GM18519 (cell line): ENCODE data around the gene ESYT3.

Experiments used
- ATAC-seq: cut with Tn5 transposase; IDR thresholded peaks from one replicate; pipeline ENCODE4 v1.9.1; 2021; ENCODE audit warnings: mild to moderate bottlenecking, moderate library complexity; ENCODE audit not compliant: unreplicated experiment, low FRiP score

ESYT3 gene

GRCh38 chr3:138459619-138460535 is 25.5 kb downstream of the ESYT3 start:
- no peak for ATAC-seq

GRCh38 chr3:138460536-138461205 is 26.3 kb downstream of the ESYT3 start:
- ATAC-seq, result no peak

- no peak for ATAC-seq
Observed at GRCh38 chr3:138461246-138461645, 26.8 kb downstream of the ESYT3 start.

- no peak for ATAC-seq
Observed at GRCh38 chr3:138461896-138462295, 27.5 kb downstream of the ESYT3 start.

- no peak for ATAC-seq
Observed at GRCh38 chr3:138463724-138464490, 29.5 kb downstream of the ESYT3 start.

- ATAC-seq, result no peak
Observed at GRCh38 chr3:138464491-138464860, 30.1 kb downstream of the ESYT3 start.

GRCh38 chr3:138465451-138465850 is 31.0 kb downstream of the ESYT3 start:
- no peak for ATAC-seq

- ATAC-seq, result no peak
Observed at GRCh38 chr3:138465925-138466324, 31.5 kb downstream of the ESYT3 start.

GRCh38 chr3:138467931-138468330 is 33.5 kb downstream of the ESYT3 start:
- no peak for ATAC-seq

GRCh38 chr3:138468451-138468850 is 34.0 kb downstream of the ESYT3 start:
- ATAC-seq, result no peak

- ATAC-seq, result no peak
Observed at GRCh38 chr3:138468886-138469285, 34.5 kb downstream of the ESYT3 start.

- ATAC-seq, result no peak
Observed at GRCh38 chr3:138469874-138470273, 35.5 kb downstream of the ESYT3 start.

- no peak for ATAC-seq
Observed at GRCh38 chr3:138470687-138471086, 36.3 kb downstream of the ESYT3 start.

GRCh38 chr3:138471481-138471880 is 37.1 kb downstream of the ESYT3 start:
- no peak for ATAC-seq

- ATAC-seq, result no peak
Observed at GRCh38 chr3:138472141-138472825, 37.9 kb downstream of the ESYT3 start.

- ATAC-seq, result no peak
Observed at GRCh38 chr3:138473391-138473790, 39.0 kb downstream of the ESYT3 start.

- ATAC-seq, result no peak
Observed at GRCh38 chr3:138474163-138474562, 39.7 kb downstream of the ESYT3 start.

GRCh38 chr3:138476526-138476925 is 42.1 kb downstream of the ESYT3 start:
- no peak for ATAC-seq

GRCh38 chr3:138477120-138477519 is 42.7 kb downstream of the ESYT3 start:
- ATAC-seq, result no peak

- ATAC-seq, result no peak
Observed at GRCh38 chr3:138477801-138478200, 43.4 kb downstream of the ESYT3 start.
